ENCODE measurements around the gene FAM180B.

Gene FAM180B

DNA sequence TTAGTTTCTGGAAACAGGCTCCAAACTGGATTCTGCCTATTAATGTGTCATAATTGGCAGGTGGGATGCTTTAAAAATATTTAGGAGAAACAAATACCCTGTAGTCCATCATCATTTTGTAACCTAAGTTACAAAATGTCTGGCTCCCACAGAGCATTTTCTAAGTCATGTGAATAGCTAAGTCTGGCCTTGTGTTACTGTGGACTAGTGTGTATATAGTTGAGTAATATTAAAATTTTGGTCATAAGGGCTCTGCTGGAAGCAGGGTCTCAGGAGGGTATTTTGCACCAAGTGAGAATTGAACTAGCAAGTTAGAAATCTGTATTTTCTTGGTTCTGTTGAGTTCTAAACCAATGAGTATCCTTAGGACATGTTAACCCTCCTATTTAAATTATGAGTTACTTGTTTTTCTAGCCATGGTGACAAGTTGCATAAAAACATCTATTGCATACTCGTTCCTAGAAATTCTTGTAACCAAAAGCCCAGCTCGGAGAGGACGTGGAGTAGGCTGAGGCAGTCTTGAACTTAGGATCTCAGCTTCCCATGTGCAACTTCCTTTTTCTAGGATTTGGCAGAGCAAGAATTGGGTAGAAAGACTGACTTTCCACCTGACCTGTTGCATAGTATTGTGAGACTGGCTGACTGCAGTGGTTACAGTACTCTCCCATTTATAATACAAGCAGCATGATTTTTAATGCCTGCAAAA, 15.7 kb upstream of the FAM180B start:
- DNase-seq: no peak

DNA sequence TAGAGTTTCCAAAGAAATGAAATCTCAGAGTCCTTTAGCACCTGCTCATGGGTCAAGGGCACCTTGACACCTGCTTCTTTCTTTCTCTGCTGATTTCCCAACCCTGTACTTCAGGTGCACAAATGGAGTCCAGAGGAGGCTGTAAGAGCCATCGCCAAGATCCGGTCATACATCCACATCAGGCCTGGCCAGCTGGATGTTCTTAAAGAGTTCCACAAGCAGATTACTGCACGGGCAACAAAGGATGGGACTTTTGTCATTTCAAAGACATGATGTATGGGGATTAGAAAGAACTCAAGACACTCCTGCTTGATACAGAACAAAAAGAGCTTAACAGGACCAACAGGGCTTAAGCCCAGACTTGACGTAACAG, 15.1 kb upstream of the FAM180B start:
- no peak for DNase-seq

DNA sequence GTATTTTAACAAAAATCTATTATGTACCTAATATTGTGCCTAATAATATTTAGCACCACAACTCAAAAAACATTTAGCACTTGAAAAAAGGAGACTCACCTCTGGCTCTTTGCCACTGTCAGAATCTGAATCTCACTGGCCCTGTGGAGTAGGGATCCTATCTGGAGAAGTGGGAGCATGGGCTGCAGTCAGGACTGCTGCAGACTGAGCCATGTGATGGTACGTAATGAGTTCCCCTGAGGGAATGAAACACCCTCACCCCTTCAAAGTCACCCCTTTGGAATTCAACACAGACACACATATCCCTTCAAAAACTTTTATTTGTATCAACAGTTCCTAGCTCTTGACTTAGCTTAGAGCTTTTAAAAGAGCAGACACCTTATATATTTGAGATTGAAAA, 14.6 kb upstream of the FAM180B start:
- no peak for DNase-seq

DNA sequence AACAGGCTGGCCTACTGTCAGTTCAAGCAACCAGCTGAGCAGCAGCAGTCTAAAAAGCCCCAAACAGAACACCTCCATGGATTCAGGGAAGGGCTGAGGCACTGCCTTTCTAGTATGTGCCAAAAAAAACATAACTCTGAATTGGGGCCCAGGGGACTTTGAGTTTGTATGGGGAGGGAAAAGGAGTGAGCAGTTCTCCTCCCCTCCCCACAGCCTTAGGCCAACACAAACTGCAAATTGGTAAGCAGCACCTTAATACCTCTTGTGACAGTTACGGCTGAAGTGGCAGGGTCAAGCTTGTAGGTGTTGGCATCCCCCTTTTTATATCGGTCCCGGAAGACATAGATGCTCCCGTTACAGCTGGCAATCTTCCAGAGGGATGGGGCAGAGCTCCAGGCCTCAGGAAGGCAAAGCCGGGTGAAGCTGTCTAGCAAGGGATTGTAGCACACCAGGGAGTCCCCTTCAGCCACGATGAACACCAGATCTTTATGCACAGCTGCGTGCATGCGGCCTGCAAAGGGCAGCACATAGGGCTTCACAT, 13.7 kb upstream of the FAM180B start:
- no peak for DNase-seq

DNA sequence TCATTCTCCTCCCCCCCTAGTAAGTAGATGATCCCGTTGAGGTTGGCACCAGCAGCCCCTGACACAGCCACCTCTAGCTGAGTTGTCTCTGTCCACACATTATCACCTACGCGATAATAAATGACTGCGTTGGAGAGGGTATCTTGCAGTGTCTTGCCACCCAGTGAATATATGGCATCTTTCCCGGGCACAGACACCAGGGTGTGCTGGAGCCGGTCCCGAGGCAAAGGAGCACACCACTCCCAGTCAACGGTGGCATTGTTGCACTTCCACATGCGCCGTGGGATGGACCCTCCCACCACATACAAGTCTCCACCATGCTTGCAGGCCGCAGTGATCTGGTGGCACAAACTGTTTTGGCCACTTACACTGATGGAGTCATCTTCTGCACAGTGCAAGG, 13.2 kb upstream of the FAM180B start:
- no peak for DNase-seq

DNA sequence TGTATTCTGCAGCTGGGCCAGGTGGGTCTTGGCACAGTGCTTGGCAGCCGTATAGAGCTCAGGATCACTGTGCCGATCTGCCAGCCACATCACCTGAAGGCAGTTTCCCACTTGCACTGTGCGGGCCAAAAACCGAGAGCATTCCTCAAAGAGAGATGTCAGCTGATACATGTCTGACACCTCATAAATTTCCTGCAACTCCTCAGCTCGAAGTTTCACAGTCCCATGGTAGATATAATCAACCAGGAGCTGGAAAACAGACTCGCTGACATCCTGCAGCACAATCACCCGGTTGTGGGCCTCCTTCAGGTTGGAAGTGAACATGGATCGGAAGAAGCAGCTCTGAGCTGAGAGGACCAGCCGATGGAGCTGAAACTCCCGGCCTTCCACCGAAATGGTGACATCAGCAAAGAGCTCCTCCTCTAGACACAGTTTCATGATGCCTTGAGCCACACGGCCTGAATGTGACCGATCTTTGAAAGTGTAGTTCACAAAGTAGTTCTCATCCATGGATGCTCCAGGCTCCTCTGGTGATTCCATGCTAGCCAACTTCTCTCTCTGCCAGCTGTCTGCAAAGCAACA, 8.9 kb upstream of the FAM180B start:
- DNase-seq: no peak

DNA sequence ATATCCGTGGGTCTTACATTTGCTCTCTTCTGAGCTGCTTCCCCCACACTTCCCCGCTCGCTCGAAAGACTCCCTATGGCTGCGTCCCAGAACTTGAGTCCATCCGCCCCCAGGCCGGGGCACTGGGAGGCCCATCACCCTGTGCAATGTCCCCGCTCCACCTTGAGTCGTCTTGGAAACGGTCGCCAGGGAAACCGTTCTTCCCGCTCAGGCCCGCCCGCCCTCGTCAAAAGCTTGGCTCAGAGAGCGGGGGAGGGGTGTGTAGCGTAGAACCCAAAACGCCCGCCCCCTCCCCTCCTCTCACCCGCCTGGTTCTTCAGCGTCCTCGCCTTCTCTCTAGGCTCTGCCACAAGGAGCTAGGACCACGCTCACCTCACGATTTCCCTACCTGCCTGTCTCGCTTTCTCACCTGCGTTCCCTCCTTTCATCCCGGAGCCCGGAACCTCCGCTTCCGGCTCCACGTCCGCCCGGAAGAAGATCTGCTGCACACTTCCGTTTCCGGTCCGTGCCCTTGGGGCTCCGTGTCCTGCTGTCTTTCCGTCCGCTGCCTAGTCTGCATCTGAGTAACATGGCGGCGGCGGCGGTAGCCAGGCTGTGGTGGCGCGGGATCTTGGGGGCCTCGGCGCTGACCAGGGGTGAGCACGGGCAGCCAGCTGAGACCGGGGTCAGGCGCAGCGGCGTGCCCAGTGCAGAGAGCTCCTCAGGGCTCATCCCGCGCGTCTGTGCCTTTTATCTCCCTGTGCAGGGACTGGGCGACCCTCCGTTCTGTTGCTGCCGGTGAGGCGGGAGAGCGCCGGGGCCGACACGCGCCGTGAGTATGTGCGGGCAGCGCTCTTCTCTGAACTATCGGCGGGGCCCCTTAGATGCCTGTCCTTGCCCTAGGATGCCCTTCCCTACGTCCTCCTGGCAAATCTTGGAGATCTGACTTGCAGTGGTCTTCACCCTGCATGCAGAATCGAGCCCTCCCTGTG, 7.7 kb upstream of the FAM180B start, which contains the start of the genes KBTBD4 and NDUFS3:
TSS of gene KBTBD4 (minus strand) at position 447 of the 971 bp plus-strand sequence. CDS start at position 428, 19 bp downstream.
TSS of gene NDUFS3 (plus strand) at position 551 of the 971 bp plus-strand sequence. CDS start at position 569, 18 bp downstream.
- DNase-seq: peak; percentile 83

DNA sequence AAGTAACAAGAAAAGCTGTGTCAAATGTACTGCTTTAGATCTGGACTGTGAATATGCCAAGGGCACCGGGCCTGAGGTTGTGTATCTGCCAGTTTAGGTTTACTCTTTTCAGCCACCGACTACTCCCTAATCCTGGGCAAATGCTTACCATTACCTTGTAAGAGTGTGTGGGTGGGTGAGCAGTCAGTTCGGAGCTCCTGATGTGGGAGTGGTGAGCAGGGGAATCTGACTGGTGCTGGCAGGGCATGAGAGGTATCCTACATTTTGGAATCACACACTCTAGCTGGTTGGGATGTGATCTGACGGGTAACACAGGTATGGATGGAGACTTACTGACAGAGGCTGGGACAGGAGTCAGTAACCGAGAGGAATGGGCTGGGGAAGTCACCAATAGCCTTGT, 2.6 kb upstream of the FAM180B start:
- DNase-seq: no peak

DNA sequence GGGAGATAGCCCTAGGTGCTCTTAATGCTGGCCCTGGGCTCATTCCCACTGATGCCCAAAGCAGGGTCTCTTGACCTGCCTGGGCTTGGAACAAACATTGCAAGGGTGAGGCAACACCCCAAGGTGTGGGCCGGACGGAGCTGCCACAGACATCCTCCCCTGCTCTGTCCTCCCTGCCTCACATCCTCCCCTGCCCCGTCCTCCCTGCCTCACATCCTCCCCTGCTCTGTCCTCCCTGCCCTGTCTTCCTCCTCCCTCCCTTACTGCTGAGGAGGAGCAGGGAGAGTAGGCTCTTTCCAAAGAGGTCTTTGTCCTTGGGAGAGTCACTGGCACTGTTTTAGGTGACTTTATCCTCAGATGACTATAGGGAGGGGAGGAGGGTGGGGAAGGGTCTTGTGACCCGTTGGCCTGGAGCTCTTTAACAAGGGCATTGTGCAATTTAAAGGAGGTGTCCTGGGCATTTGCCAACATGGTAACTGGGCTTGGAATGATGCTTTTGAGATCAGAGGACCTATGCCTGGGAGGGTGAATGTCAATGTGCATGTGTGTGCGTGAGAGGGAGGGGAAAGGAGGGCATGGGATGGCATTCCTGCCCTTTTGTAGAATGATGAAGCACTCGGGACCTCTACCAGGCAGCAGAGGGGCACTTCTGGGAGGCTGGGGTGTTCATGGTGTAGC, 700 bp downstream of the FAM180B start:
- no peak for DNase-seq

DNA sequence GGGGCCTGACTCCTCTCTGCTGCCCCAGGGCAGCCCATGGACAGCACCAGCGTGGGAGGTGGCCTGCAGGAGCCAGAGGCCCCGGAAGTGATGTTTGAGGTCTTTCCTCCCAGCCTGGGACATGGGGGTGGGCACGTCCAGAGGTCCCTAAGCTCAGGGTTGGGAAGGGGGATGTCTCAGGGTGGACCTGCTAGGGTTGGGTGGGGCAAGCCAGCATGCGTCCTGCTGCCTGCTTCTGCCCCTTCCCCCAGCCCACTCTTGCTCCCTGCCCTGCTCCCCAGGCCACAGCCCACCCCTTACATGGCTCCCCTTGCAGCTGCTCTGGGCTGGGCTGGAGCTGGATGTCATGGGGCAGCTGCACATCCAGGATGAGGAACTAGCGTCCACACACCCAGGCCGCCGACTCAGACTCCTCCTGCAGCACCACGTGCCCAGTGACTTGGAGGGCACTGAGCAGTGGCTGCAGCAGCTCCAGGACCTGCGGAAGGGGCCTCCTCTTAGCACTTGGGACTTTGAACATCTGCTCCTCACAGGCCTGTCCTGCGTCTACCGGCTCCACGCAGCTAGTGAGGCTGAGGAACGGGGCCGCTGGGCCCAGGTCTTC, 1.3 kb downstream of the FAM180B start:
- DNase-seq: no peak

DNA sequence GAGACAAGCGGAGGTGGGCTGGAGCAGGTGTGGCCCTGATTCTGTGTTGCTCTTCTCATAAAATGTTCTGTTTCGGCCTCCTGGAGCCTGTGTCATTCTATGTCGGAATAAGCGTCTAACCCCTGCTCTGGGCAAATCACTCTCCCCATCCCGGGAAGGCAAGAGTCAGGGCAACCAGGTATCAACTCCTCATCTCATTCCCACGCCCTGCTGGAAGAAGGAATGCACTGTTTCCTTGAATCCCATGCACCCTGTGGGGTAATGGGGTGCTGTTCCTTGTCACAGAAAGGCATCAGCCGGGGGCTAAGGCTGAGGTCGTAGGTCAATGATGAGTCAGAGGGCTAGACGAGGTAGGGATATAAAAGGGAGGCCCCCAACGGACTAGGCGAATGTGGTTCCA, 2.6 kb downstream of the FAM180B start:
- DNase-seq: no peak

DNA sequence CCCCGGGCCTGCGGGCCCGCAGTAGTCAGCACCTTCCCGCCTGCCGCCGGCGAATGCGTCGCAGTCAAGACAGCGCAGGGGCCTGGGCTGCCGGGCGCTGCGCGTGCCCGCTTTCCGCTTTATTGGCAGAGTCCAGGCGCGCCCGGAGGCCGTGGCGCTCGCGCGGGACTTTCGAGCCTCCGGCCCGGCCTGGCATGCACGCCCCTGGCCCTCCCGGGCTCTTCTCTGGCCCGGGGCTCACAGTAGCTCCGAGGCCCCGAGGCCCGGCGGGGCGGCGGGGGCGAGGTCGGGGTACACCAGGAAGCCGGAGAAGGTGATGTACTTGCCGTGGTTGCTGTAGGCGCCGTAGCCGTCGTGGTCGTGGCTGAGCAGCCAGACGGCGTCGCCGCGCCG, 3.1 kb downstream of the FAM180B start:
- DNase-seq: no peak

DNA sequence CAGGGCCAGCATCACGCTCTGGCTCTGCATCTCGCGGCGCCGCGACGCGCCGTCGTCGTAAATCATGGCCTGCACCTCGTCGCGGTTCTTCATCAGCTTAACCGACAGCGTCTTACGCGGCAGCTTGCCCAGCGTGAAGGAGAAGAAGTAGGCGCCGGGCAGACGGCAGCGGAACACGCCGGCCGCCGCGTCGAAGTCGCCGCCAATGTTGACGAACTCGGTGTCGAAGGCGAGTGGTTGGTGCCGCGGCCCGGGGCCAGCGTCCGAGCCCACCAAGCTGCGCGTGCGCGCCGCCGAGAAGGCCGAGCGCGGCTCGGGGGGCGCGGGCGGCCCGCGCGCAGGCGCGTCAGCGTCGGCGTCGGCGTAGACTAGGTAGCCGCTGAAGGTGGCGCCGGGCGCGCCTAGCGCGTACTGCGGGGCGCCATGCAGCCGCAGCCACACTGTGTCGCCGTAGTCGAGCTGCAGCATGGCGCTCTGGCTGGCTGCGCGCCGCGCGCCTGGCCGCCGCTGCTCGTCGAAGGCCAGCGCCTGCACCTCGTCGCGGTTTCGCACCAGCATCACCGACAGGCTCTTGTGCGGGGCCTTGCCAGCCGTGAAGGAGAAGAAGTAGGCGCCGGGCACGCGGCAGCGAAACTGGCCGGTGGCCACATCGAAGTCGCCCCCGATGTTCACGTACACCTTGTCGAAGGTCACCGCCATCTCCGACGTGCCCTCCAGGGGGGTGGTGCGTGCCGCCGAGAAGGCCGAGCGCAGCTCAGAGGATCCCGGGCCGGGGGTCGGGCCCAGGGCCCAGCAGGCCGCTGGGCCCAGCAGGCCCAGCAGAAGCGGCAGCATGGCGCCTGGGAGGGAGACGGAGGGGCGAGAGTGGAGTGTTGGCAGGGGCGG, 3.7 kb downstream of the FAM180B start:
- DNase-seq: no peak

DNA sequence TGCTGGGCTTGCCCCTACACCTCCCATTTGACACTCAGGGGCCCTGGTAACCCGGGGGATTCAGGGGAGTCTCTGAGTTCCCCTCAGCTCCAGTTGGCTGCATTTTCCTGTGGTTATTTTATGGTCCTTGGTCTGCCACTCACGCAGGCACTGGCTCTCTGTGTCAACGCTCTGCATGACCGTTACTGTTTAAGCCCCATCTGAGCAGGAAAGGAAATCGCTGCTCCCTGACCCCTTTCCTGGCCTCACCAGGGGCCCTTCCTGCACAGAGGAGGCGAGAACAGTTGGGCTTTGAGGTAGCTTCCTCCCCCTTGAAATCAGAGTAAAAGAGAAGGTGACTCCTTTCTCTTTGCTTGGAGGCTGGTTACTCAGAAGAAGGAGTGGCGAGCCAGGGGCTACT, 5.3 kb downstream of the FAM180B start:
- DNase-seq: no peak

DNA sequence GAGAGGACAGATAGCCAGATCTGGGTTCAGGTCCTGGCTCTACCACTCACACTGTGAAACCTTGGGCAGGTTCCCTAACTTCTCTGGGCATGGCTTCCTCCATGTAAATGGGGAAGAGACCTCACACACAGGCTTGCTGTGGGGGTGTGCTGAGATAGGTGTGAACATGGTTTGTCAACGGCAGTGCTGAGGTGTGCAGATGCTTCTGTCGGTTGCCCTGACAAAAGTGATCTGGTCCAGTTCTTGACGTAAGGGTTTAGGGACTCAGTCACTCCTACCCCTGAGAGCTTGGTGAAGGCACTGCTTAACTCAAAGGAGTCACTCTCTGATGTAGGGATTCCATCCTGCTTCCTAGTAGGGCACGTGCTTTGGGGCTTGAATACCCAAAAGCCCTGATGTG, 5.8 kb downstream of the FAM180B start:
- no peak for DNase-seq

DNA sequence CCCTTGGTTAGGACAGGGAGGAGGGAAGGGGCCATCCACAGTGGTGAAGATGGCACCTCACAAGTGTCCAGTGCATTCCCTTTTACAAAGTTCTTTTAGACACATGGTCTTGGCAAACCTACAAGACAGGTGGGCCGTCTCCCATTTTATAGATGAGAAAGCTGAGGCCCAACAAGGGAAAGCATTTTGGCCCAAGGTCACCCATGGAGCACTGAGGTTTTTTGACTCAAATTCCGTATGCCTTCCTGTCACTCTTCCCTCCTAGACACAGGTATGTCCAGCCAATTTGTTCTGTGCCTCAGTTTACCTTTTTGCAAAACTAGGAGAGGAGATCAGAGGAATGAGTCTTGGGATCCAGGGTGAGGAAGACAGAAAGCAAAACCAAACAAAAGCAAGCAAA, 6.5 kb downstream of the FAM180B start:
- DNase-seq: no peak

DNA sequence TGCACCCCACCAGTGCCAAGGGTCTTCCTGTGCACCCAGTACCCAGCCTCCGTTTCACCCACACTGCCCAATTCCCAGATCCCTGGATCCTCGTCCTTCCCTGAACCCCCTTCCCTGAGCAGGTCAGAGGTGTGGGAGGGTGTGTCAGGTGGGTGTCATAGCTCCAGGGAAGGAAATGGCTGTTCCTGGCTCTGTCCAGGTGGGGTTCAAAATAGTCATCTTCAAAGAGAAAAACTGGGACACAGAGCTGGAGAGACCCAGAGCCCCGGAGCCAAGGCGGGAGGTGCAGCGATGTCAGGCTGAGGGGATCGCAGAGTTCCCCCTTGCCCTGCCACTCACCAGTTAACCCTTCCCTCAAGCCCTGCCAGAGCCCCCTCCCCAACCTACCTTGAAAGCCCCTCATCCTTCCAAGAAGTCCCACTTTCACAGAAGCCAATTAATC, 7.0 kb downstream of the FAM180B start:
- DNase-seq: no peak

DNA sequence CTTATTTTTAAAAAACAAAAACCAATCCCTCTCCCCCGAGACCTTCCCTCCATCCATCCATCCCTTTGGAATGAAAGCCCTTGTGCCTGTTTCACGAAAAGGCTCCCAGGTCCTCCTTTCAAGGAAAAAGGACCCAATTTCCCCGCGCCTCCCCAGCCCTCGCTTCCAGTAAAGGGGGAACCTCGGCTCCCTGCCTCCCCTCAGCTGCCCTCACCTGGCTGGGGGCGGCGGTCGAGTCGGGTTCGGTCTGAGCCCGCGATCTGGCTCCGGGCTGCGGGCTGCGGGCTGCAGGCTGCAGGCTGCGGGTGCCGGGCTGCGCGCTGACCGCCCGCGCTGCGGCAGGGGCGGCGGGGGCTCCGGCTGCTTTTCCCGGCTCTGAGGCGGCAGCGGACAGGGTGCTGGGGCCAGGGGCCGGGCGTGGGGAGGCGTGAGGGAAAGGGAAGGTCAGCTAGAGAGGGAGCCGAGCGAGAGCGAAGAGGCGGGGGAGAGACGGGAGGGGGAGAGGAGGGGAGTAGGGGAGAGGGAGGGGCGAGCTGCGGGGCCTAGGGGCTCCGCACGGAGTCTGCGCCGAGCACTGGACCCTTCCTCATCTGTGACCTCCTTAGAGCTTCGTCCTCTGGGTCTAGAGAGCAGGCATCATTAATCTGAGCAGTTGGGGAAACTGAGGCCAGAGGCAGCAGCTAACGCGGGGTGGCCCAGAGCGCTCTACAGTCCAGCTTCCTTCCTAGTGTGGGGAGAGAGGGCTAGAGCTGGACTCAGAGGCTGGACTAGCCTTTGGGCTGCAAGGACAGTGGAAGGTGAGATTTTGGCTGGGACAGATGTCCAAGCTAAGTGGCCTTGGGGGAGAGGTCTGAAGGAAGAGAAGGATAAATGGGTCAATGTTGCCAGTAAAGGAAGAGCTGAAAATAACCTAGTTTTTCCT, 7.7 kb downstream of the FAM180B start, which contains the start of gene C1QTNF4:
TSS of gene C1QTNF4 (minus strand) at position 478 of the 922 bp plus-strand sequence. CDS start 3,601 bp downstream, outside the sequence.
- no peak for DNase-seq

DNA sequence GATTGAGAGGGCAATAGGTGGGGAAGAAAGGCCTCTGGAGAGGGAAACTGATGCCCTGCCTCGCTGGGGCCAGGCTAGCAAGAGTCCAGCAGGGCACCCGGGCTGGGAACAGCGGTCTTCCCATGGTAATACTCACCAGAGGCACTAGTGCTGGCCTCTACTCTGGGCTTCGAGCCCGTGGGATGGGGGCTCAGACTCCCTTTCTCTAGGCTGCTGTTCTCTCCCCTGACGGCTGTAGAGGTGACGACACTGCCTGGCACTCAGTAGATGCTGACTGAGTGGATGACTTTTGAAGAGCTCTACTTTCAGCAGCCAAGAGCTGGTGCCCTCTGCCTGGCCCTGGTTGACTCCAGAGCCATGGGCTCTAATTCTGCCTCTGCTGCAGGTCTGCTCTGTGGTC, 8.6 kb downstream of the FAM180B start:
- no peak for DNase-seq

DNA sequence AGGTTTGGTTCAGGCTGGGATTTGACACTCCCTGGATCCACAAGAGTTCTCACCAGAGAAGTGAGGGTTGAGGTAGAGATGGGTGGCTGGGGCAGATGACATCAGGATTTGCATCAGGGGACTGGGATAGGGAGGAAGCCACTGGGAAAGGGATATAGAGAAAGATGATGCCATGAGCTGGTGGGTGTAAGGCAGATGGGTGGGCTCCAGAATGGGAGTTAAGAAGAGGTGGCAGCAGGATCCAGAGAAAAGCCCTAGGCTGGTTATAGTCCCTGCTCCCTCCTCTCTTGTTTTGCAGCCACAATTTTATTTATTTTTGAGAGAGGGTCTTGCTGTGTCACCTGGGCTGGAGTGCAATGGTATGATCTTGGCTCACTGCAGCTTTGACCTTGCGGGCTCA, 9.5 kb downstream of the FAM180B start:
- no peak for DNase-seq

Data from stimulated activated CD4-positive, alpha-beta T cell treated with anti-CD3 and anti-CD28 coated beads, Interleukin-4, amount 100 ng/mL, for 4 hours (primary cell).